GM19099 (cell line): ENCODE data around the gene MARCHF3.

ENCODE experiments used
- POLR2A ChIP-seq: IDR thresholded peaks from 3 replicates; pipeline ENCODE4 v1.6.1; 2011; ENCODE audit warnings: low read depth; ENCODE audit not compliant: insufficient read length; ENCODE audit errors: extremely low read depth

The MARCHF3 gene

DNA sequence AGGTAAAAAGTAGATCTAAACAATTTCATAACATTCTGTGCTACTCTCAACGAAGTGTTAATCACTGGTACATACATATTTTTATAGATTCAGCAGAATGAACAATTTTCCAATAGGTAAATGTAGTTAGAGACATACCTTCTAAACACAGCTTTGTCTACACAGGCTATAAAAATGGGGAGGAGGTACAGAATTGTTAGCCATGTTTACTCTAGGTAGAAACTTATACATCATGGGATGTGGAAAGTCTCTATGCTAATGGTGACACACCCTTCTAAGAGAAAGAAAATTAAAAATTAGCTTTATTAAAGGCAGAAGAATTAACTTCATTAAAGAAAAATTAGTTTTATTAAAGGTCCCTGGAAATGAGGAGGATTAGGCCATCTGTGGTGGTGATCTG lies 31.2 kb upstream of the MARCHF3 start:
- no peak for TF ChIP-seq POLR2A

GRCh38 chr5:127060470-127060985 lies 30.2 kb upstream of the MARCHF3 start:
- no peak for TF ChIP-seq POLR2A

- no peak for TF ChIP-seq POLR2A
Measured at GRCh38 chr5:127056896-127057295, 26.5 kb upstream of the MARCHF3 start.

DNA sequence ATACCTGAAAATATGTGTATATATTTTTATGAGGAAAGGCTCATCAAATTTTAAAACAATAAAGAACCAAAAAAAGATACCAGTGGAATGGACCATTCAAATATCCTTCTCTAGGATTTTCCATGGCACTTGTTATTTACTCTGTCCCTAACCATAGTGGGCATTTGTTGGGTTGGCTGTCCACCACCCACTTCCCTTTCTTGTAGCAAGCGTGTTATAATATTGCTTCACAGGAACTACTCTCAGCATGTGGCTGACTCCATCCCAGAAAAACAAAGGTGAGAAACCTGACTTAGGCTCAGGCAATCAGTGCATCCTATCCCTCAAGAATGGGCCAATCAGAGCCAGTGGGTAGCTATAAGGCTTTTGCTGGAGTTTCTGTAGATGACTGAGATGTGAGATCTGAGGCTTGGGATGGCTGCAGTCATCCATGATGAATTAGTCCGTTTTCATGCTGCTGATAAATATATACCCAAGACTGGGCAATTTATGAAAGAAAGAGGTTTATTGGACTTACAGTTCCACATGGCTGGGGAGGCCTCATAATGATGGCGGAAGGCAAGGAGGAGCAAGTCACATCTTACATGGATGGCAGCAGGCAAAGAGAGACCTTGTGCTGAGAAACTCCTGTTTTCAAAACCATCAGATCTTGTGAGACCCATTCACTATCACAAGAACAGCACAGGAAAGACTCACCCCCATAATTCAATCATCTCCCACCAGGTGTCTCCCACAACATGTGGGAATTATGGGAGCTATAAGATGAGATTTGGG lies 25.7 kb upstream of the MARCHF3 start:
- no peak for TF ChIP-seq POLR2A

- TF ChIP-seq POLR2A: no peak
Measured at GRCh38 chr5:127053049-127053448, 22.7 kb upstream of the MARCHF3 start.

DNA sequence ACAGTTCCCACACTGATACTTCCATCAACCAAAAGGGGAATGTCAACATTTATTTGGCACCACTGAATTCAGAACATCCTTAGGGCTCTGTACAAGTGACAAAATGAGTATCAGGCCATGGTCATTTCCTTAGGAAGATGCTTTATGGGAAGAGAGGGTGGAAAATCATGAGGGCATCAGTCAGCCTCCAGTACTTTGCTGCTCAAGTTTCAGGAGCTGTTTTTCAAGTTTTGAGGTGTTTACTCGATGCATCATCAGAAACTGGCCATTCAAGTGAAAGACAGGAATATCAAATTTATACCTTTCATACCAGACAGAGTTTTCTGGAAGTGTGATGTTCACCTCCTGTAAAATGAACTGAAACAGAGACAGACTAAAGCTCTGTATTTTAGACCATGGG lies 21.2 kb upstream of the MARCHF3 start:
- TF ChIP-seq POLR2A: no peak

DNA sequence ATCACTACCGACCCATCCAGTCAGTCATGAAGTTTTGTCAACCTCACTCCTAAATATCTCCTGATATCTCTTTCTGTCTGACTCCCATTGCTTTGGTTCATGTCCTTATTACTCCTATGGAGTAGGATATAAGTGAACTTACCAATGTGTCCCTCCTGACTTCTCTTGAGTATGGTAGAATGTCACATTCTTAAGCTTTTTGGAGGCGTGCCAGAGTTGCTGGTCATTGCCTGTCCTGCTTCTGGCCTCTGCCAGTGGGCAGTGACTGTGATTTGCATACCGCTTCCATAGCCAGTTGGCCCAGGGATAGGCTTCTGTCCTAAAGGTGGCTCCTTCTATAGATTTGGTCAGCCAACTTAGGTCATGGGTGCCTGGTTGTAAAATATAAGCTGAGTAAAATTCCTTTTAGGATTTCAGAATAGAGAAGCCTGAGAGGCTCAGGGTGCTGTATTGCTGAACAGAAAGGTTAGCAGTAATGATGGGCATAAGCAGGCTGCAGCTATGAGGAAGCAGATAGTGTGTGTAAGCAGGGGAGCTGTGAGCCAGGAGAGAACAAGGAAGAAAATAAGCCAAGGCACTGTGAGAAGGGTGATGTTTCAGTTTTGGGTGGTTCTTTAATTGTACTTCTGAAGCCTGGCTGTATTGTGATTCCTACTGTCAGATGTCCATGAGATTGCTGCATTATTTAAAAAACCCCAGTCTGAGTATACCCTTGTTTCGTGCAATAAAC lies 16.1 kb upstream of the MARCHF3 start:
- TF ChIP-seq POLR2A: no peak

DNA sequence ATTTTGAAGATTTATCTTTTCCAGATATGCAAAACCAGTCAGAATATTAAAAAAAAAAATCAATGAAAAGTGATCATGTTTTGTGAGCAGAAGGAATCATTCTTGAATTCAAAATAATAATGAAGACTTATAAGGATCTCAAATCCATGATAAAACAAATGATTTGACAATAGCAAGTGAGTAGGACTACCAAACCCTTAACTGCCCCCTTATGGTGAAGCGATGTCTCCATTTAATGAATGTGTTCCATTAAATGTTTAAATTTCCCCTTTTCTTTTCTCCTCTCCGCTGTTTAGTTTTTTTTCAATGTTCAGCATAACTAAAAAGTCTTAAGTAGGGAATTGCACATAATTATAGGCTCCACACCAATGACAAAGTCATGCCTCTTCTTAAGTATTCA lies 12.2 kb upstream of the MARCHF3 start:
- no peak for TF ChIP-seq POLR2A

GRCh38 chr5:127041571-127041970 lies 11.2 kb upstream of the MARCHF3 start:
- TF ChIP-seq POLR2A: no peak

GRCh38 chr5:127040796-127041520 lies 10.6 kb upstream of the MARCHF3 start:
- no peak for TF ChIP-seq POLR2A

GRCh38 chr5:127038550-127038949 lies 8.2 kb upstream of the MARCHF3 start:
- no peak for TF ChIP-seq POLR2A

GRCh38 chr5:127031863-127032232 lies 1.5 kb upstream of the MARCHF3 start:
- TF ChIP-seq POLR2A: no peak

- TF ChIP-seq POLR2A: no peak
Measured at GRCh38 chr5:127031147-127031862, 947 bp upstream of the MARCHF3 start.

DNA sequence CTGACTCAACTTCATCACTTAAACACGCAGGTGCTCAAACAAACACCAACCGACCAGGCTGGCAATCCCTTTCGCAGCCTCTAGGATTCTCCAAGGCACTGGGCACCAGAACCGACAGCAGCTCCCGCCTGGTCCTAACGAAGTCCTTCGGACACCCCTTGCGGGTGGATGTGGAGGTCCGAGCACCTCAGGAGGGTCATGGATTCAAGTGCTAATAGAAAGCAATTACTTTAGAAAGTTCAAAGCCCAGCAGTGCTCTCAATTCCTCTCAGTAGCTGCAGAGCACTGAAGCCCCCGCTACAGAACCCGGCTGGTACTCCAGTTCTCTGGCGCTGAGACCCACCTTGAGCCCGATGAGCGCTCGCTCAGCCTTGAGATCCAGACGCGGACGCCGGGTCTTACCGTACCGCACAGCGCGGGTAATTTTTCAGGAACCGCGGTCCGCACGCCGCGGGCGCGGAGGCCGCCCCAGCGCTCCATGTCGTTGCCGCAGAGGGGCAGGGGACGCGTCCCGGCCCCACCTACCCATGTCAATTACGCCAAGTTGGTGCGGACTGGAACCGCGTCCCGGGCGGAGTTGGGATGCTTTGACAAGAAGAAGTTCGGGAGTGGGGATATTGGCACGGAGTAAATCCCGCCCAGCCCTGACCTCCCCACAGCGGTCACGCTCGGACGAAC lies 638 bp downstream of the MARCHF3 start:
- no peak for TF ChIP-seq POLR2A
